HG02610 (cell line): ENCODE results near the gene ARHGAP40.

ENCODE experiments used
- ATAC-seq: cut with Tn5 transposase; IDR thresholded peaks from one replicate; pipeline ENCODE4 v1.9.1; 2021; ENCODE audit warnings: mild to moderate bottlenecking, moderate library complexity; ENCODE audit not compliant: unreplicated experiment

Gene ARHGAP40

GRCh38 chr20:38674092-38674764 lies 72.6 kb downstream of the ARHGAP40 start:
- ATAC-seq, result peak; percentile 57

GRCh38 chr20:38674765-38675133 lies 73.1 kb downstream of the ARHGAP40 start:
- no peak for ATAC-seq

- ATAC-seq, result no peak
Measured at GRCh38 chr20:38676576-38676975, 75.0 kb downstream of the ARHGAP40 start.

GRCh38 chr20:38680500-38681306 lies 79.1 kb downstream of the ARHGAP40 start:
- ATAC-seq, result no peak

GRCh38 chr20:38685271-38685670 lies 83.7 kb downstream of the ARHGAP40 start:
- no peak for ATAC-seq

- ATAC-seq, result no peak
Measured at GRCh38 chr20:38685853-38686473, 84.4 kb downstream of the ARHGAP40 start.

- ATAC-seq, result no peak
Measured at GRCh38 chr20:38692436-38693411, 91.1 kb downstream of the ARHGAP40 start.

GRCh38 chr20:38697306-38697705 lies 95.7 kb downstream of the ARHGAP40 start:
- no peak for ATAC-seq

- no peak for ATAC-seq
Measured at GRCh38 chr20:38698541-38698940, 96.9 kb downstream of the ARHGAP40 start.

GRCh38 chr20:38700141-38700540 lies 98.5 kb downstream of the ARHGAP40 start:
- no peak for ATAC-seq
